GM20431 (cell line): ENCODE measurements around the gene DOCK3.
"Not testable (repeated sequence)": the region's sequence is repeated elsewhere in the genome, so short reads cannot be mapped to it uniquely, and the experiment has no call there.

Experiments used
- in situ Hi-C: fragments of 300-500 bp; cut with MseI, MboI; formaldehyde crosslinking; loops from one replicate; pipeline ENCODE4 v1.15.0; 2020; ENCODE audit warnings: low sequenced_read_pairs; ENCODE audit not compliant: unreplicated experiment

The DOCK3 gene

GRCh38 chr3:50853936-50854335 is 179.2 kb downstream of the DOCK3 start:
- in situ Hi-C loops: no loop called here

DNA sequence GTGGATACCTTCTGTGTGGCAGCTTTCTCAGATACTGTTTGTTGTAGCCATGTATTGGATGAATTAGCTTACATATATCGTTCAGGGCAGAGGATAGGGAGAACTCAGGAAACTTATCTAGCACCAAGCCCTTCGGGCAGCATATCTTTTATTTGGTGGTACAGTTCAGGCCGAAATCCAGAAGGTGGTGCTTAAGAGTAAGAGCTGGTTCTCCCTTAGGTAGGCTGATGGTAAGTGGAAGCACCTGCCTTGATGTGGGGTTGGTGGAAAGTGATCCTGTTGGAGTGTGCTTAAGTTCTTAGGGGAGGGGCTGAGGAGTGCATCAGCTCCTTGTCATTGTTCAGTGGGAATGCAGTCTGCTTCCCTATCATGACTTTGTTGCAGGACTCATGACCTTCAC is 187.5 kb downstream of the DOCK3 start:
- in situ Hi-C loops: no loop called here

- in situ Hi-C loops: no loop called here
These were observed 198.8 kb downstream of the DOCK3 start for GRCh38 chr3:50873376-50874157.

DNA sequence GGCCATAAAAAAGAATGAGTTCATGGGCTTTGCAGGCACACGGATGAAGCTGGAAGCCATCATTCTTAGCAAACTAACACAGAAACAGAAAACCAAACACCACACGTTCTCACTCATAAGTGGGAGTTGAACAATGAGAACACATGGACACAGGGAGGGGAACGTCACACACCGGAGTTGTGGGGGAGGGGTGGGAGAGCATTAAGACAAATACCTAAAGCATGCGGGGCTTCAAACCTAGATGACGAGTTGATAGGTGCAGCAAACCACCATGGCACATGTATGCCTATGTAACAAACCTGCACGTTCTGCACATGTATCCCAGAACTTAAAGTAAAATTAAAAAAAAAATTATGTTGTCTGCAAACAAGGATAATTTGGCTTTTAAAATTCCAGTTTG is 200.1 kb downstream of the DOCK3 start:
- in situ Hi-C loops: not testable (repeated sequence)

DNA sequence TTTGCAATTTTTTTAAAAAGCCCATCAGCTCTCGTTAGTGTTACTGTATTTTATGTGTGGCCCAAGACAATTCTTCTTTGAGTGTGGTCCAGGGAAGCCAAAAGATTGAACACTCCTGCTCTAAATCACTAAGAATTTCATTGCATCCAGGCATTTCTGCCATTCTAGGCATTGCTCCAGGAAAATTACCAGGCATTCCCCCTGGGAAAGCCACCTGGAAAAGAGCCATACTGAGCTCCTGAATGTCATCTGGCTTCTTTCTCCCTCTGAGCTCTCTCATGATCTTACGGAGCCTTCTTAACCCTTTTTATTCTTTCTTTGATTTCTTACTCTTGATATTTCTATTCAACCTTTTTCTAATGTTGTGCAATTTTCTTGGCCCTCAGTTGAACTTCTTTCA is 202.2 kb downstream of the DOCK3 start:
- in situ Hi-C loops: no loop called here

DNA sequence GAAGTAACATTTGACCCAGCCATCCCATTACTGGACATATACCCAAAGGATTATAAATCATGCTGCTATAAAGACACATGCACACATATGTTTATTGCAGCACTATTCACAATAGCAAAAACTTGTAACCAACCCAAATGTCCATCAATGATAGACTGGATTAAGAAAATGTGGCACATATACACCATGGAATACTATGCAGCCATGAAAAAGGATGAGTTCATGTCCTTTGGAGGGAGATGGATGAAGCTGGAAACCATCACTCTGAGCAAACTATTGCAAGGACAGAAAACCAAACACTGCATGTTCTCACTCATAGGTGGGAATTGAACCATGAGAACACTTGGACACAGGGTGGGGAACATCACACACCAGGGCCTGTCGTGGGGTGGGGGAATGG is 208.0 kb downstream of the DOCK3 start:
- in situ Hi-C loops: not testable (repeated sequence)

DNA sequence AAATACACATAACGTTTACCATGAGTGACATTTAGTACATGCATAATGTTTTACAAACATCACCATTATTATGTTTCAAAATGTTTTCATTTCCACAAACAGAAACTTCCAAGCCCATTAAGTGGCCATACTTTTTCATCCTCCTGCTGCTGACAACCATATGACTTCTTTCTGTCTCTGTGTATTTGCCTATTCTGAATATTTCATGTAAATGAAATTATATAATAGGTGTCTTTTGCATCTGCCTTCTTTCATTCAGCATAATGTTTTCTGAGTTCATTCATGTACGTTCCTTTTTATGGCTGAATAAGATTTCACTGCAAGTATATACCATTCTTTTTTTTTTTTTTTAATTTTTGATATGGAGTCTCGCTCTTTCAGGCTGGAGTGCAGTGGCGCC is 209.0 kb downstream of the DOCK3 start:
- in situ Hi-C loops: no loop called here

- in situ Hi-C loops: no loop called here
These were observed 210.5 kb downstream of the DOCK3 start for GRCh38 chr3:50885070-50885850.

GRCh38 chr3:50890688-50891344 is 216.1 kb downstream of the DOCK3 start:
- in situ Hi-C loops: no loop called here

GRCh38 chr3:50901097-50901496 is 226.4 kb downstream of the DOCK3 start:
- in situ Hi-C loops: not testable (repeated sequence)

DNA sequence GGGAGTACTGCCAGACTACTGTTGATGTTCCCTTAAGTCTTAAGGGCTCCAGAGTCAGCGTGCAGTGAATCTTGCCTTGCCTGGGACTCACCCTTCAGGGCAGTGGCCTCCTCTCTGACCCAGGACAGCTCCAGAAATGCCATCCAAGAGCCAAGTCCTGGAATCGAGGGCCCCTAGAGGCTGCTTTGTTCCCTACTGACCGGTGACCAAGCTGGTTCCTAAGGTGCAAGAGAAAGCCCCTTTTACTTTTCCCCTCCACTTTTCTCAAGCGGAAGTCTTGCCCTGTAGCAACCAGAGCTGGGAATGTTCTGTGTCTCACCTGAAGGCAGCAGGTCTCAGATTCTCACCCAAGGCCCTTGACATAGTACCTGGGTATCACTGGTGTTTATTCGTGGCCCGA is 238.0 kb downstream of the DOCK3 start:
- in situ Hi-C loops: no loop called here

DNA sequence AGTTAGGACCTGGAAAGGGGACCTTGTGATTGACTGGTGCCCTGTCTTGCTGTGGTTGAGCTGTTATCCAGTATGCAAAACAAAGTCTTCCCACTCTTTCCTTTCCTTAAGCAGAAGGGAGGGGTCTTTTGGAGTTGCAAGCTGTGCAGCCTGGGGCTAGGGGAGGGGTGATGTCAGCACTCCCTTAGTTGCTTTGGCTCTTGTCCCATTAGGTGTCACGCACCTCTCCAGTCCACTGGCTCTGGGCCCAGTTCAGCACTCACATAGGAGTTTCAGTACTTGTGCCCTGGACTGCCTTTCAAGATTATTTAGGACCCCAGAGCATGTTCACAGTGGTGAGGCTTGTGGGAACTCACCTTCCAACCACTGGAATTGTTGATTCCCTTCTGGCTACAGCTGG is 238.5 kb downstream of the DOCK3 start:
- in situ Hi-C loops: no loop called here

GRCh38 chr3:50922071-50922470 is 247.3 kb downstream of the DOCK3 start:
- in situ Hi-C loops: not testable (repeated sequence)

DNA sequence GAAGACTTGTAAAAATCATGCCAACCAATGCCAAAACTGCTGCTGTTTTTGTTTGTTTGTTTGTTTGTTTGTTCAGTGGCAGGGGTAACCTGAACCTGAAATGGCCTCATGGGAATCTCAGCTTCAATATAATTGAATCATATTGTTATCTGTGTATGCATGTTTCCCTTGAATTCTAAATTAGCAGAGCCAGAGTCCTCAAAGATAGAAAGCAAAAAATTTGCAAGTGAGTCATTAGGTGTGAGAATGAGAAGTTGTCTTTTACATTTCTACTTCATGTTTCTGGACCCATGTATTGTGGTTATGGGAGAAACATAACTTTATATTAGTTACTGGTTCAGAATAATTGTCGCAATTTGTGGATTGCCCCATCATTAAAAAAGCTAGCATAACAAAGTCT is 249.2 kb downstream of the DOCK3 start:
- in situ Hi-C loops: no loop called here

DNA sequence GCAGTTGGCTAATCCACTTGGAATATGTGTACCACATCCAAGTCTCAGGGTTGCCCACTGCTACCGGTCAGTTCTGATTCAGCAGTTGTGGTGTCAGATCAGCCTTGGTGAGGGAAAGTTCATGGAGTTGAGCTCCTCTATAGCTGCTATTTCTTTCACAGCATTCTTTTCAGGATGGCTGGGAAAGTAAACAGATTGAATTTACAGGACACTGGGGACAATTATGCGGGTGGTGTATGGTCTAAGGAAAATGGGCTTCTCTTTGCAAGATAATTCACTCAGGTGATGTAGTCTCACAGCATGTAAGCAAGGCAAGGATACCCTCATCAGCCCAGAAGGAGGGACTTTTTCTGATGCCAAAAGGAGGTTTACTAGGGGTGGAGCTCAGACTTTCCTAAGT is 249.9 kb downstream of the DOCK3 start:
- in situ Hi-C loops: no loop called here

- in situ Hi-C loops: no loop called here
These were observed 252.1 kb downstream of the DOCK3 start for GRCh38 chr3:50926868-50927267.

DNA sequence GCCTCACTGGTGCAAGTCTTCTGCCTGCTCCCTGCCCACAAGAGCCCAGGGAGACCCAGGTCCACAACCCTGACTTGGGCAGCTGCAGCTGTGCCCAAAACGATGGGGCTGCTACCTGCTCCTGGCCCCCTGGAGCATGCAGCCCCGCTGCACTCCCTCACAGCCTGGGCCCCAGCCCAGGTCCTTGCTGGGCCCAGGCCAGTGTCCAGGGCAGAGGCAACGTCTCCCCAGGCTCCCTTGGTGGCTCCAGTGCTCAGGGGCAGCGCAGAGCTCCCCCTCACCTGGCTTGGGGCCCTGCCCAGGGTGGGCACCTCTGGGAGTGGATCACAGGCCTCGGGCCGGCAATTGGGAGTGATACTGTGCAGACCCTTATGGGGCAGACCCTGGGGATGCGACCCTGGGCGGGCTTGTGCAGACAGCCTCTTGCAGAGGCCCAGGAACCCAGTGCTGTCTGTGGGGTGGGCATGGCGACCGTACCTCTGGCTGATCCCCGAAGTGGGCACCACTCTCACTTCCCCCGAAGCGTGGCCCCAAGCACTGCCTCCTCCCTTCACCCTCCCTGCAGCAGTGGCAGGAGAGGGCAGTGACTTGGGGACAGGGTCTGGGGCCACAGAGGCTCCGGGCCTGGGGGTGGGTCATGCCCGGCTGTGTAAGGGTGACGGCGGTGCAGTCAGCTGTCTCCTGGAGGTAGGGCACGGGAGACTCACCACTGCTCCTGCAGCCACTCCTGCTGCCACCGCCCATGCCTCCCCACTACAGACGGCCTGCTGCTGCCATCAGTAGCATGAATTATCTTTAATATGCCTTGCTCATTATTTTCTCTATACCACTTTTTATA is 255.9 kb downstream of the DOCK3 start:
- in situ Hi-C loops: no loop called here

DNA sequence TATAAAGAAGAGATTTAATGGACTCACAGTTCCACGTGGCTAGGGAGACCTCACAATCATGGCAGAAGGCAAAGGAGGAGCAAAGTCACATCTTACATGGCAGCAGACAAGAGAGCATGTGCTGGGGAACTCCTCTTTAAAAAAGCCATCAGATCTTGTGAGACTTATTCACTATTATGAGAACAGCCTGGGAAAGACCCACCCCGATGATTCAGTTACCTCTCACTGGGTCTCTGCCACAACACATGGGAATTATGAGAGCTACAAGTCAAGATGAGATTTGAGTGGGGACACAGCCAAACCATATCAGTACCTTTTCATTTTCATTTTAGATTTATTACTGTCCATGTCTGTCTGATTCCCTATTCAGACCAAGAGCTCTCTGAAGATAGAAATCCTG is 258.2 kb downstream of the DOCK3 start:
- in situ Hi-C loops: not testable (repeated sequence)

DNA sequence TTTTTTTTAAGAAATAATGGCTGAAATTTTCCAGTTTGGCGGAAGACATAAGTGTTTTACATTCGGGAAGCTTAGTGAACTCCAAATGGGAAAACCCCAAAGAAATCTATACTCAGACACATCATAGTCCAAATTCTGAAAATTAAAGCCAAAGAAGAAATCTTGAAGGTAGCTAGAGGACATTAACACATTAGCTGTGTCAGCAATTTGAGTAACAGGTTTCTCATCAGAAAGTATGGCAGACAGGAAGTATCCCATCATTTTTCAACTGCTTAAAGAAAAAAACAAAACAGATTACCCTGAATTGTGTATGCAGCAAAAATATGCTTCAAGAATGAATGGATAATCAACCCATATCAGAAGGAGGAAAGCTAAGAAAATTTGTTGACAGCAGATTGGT is 261.7 kb downstream of the DOCK3 start:
- in situ Hi-C loops: no loop called here

GRCh38 chr3:50947419-50947818 is 272.7 kb downstream of the DOCK3 start:
- in situ Hi-C loops: no loop called here
